Ramos (cell line): ENCODE data around the gene MYL11.

Experiments used
- in situ Hi-C: fragments of 300-500 bp; cut with MboI; formaldehyde crosslinking; loops from one replicate; pipeline ENCODE4 v1.14.3; 2022; ENCODE audit warnings: low sequenced_read_pairs; ENCODE audit not compliant: unreplicated experiment

The MYL11 gene

DNA sequence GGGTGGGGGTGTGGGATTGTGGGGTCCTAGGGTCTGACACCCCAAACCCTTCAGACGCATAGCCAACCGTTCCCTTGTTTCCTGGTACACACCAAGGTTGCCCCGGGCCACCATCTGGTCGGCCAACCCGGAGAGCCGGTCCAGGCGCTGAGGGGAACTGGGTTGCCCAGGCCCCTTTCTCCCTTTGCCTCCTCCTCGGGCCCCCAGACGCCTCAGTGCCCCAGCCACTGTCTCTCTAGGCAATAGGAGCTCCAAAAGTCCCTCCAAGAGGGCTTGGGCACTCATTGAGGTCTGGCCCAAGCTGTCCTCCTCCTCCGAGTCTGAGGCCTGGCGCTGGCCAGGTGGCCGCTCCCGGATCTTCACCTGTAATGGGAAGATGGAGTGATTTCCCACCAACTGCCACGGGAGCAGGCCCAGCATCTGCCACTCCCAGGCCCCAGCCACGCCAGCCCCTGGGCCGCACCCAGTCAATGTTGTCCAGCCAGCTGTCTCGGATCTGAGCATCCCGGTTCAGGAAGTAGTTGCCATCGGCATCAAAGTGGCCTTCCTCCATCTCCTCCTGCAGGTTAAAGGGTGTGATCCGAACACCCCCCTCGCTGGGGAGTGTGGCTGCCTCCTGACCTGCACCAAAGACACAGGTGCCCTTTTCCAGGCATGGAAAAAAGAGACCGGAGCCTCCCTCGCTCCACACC is 21.0 kb upstream of the MYL11 start:
- in situ Hi-C loops = no loop called here

GRCh38 chr16:30354423-30355143 is 20.0 kb upstream of the MYL11 start:
- in situ Hi-C loops = no loop called here

DNA sequence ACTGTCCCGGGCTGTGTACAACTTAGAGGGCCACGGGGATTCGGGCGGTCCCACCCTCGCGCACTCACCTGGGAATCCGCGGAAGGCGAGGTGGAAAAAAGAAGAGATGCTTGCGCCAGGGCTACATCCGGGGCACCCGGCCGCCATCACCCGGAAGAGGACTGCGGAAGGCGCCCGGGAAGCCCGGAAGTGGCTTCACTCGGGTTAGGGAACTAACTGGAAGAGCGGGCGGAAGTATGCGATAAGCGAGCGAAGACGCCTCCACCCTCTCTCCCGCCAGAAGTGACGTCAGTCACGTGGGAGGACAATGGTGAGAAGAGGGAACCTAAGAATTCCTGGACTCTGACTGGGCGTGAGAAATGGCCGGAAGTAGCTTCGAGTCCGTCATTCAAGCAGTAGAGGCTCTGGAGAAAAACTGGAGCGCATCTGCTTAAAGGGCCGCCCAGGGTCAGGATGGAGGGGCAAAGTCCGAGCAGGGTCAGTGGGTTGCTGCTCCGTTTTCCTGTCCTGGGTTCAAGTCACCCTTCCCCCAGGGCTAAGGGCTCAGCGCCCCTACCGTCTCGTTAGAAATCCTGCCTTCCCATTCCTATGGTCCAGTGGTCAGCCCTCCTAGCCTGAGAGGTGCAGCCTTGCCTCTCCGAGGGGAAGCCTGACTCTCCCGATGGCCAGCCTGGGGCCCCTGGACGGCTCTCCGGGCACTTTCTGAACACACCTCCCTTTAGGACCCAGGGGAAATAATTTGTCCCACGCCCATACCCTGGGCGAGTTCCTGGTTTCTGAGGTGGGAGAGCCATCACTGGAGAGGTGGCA is 19.3 kb upstream of the MYL11 start, which contains the start of gene CD2BP2:
Gene CD2BP2, minus strand, starts transcription at position 165 of the 810 bp plus-strand sequence. CDS start 627 bp downstream, outside the sequence.
- in situ Hi-C loops = no loop called here

DNA sequence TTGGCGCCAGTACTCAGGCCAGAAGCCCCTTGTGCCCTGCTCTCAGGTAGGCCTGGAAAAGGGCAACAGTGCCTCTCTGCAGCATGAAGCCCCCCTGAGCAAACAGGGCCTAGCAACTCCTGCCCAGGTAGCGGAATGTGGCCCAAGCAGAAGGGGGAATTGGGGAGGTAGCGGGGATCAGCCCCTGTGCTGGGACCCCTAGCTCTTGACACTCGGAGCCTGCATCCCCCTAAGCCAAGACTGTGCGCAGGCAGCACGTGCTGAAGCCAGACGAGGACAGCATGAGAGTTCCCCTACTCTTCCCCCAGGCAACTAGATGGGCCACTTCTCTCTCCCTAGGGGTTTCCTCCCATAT is 18.7 kb upstream of the MYL11 start:
- in situ Hi-C loops = no loop called here

DNA sequence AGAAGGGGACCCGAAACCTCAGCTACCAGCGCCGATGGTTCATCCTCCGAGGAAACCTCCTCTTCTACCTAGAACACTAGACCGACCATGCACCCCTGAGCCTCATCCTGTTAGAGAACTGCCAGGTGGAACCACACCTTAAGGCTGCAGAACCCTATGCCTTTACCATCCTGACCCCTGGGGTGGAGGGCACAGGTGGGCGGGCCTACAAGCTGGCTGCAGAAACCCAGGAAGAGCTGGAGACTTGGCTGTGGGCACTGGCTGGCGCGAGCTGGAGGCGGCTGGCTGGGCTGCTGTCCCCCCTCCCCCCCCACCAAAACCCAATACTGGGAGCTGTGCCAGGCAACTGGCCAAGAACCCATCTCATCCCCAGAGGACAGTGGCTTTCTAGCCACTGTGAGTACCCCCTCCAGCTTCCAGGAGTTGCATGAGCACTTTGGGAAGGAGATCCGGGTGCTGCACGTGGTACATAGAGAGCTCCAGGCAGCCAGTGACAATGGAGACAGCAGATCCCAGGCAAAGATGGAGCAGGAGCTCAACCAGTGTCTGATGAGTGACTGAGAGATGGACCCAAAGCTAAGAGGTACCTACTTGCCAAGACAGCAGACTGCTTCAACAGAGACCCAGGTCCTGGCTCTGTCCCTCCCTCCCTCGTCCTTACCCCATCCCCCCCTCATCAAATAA is 18.1 kb upstream of the MYL11 start:
- in situ Hi-C loops = no loop called here

- in situ Hi-C loops = no loop called here
These were observed 17.4 kb upstream of the MYL11 start for GRCh38 chr16:30357085-30357714.

DNA sequence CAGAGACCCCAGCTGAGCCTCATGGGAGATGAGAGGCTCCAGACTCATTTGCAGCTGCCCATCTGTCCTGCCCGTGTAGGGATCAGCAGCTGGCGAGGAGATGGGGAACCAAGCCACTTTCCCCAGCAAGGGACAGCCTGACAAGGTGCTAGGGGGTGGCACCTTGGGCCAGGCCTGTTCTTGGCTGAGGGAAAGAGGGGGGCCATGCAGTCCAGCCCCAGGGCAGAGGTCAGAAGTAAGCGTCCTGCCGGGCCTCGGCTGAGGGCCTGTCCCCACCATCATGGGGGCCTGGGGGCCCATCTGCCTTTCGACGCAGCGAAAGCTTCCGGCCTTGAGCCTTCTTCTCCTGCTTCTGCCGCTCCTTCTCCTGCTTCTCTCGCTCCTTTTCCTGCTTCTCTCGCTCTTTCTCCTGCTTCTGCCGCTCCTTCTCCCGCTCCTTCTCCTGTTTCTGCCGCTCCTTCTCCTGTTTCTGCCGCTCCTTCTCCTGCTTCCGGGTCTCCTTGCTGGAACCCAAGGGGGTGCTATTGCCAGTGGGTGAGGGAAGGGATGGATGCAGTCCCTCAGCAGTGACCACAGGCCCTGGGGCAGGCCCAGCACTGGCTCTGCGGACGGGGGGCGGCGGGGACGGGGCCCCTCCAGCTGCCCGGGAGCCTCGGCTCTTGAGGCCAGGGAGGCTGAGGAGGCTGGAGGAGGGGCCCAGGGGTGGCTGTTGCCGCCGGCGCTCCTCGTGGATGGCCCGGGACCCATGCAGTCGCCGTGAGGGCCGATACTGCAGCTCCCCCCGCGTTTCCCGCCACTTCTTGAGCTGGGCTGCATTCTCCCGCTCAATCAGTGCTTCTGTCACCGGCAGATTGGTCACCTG is 16.7 kb upstream of the MYL11 start:
- in situ Hi-C loops = no loop called here

- in situ Hi-C loops = no loop called here
These were observed 16.0 kb upstream of the MYL11 start for GRCh38 chr16:30358577-30358936.

- in situ Hi-C loops = no loop called here
These were observed 15.4 kb upstream of the MYL11 start for GRCh38 chr16:30358990-30359870.

GRCh38 chr16:30359871-30360170 is 14.8 kb upstream of the MYL11 start:
- in situ Hi-C loops = no loop called here

DNA sequence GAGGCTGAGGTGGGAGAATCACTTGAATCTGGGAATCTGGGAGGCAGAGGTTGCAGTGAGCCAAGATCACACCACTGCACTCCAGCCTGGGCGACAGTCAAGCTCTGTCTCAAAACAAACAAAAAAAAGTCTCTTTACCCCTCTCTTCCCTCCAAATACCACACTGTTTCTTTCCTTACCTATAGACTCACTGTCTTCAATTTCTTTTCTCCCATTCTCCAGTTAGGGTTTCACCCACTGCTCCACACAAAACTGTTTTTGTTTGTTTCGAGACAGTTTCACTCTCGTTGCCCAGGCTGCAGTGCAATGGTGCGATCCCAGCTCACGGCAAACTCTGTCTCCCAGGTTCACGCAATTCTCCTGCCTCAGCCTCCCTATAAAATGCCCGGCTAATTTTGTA is 13.4 kb upstream of the MYL11 start:
- in situ Hi-C loops = no loop called here

GRCh38 chr16:30365200-30365599 is 9.4 kb upstream of the MYL11 start:
- in situ Hi-C loops = no loop called here

- in situ Hi-C loops = no loop called here
These were observed 8.1 kb upstream of the MYL11 start for GRCh38 chr16:30366511-30366910.

DNA sequence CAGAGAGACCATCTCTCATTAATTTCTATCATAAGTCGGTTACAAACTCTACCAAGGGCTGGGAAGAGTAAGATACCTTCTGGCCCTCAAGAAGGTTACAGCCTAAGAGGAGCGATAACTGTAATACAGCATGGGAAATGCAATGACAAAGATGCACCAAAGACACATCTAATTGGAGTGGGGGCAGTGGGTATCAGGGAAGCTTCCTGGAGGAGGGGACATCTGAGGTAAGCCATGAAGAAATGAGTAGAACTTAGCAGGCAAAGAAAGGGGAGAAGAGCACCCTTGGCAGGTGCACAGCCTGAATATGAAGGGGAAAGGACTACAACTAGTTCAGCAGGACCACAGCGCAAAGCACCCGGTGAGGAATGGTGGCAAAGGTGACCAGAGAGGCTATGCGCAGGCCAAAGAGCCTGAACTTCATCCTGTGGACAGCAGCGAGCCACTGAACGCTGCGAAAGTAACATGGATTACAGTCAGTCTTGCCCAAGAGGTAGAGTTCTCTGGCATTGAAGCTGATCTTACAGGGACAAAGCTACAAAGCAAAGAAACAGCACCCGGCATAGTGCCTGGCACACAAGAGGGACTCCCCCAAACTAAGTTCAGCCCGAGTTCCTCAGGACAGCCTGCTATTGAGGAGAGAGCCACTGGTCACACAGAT is 7.1 kb upstream of the MYL11 start:
- in situ Hi-C loops = no loop called here

DNA sequence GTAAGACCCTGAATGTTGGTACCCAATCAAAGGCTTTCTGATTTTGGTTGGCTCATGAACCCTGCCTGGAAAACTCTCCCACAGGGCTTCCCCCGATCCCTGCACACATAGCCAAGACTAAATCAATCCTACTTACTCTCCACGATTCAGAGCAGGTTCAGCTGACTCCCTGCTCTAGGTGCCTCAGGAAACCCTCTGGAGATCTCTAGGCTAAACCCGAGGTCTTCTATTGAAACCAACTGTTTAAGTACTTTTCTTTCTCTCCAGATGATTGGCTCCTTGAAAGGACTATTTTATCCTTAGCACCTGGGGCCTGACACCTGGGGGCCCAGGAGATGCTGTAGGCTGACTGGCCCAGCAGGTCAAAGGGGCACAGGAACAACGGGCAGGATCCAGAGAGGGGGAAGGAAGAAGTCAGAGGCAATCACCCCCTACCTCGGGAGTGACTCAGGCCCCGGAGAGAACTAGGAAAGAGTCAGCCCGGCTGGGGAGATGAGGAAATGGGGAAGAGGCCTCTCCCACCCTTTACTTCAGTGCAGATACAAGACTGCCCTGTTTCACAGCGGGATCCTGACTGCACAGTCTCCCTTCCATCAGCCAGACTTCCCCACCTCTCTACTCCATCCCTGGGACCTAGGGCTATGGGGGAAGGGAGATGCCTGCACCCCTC is 6.3 kb upstream of the MYL11 start:
- in situ Hi-C loops = no loop called here

DNA sequence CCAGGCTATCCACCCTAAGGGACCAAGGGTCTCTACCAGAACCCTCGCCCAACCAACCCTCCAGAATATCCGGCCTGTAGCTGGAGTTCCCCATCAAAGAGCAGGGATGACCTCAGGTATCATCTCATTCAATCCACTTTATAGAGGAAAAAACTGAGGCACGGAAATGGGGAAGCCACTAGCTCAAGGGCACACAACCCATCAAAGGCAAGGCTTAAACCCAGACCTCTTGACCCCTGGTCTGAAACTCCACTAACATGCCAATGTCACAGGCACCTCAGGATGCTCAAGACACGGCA is 5.9 kb upstream of the MYL11 start:
- in situ Hi-C loops = no loop called here

- in situ Hi-C loops = no loop called here
These were observed 5.3 kb upstream of the MYL11 start for GRCh38 chr16:30369091-30369937.
